ENCODE data around the gene GATA5. TPM values are rescaled to one million over a fixed set of nuclear protein-coding genes. Genes with fewer than 3 reads are reported as not detected.

GATA5 gene
- under 1 TPM in 1 of 2 donors, not detected in 1; 0.50 TPM for total RNA-seq
- under 1 TPM in 1 of 2 donors, not detected in 1; 0.13 TPM for polyA plus RNA-seq (ENCODE audit: insufficient read length in 2 of 2)
- long read RNA-seq, donor 1, result 0 reads
- long read RNA-seq, donor 2, result 0 reads
- long read RNA-seq, donor 3, result 0 reads
- long read RNA-seq, donor 4, transcript GATA5-201 (7 exons, 2,595 nt), result major isoform, 9 of 9 reads
- long read RNA-seq, donor 4, partial matches to known transcripts, result 0 of 9 reads
- long read RNA-seq, donor 4, other reads (novel, unspliced or antisense), result 0 of 9 reads

- no peak within 1 kb of the TSS for H3K27ac ChIP-seq (ENCODE audit: low read depth, low read length)
- peaks cover 11% of the 10 kb centered on the region for H3K4me1 ChIP-seq (ENCODE audit: control insufficient read depth, insufficient read depth, low read length)
- H3K27me3 ChIP-seq (ENCODE audit: control insufficient read depth, insufficient read depth, low read length), result peaks cover 75% of the 10 kb centered on the region
- no peaks in the 10 kb centered on the region for H3K9me3 ChIP-seq (ENCODE audit: control insufficient read depth, insufficient read depth, low read length)
- H3K36me3 ChIP-seq (ENCODE audit: control insufficient read depth, insufficient read depth, low read length), result no peaks in the 10 kb centered on the region
- 0% methylated on average over 33 of the region's 37 CpGs for WGBS (ENCODE audit: insufficient coverage)
- DNase-seq (ENCODE audit: low read depth in 4 of 6, low spot score in 6 of 6), result no peak
- no peak within 1 kb of the TSS for H3K4me3 ChIP-seq (ENCODE audit: low read depth, low read length)
Measured at GRCh38 chr20:62475772-62476055, at the start of gene GATA5. TSS of gene GATA5 (minus strand) at chr20:62475995. CDS start at chr20:62475521, 474 bp downstream.

GRCh38 chr20:62525014-62525413 is 49.2 kb upstream of the GATA5 start:
- Histone ChIP-seq H3K4me1 (ENCODE audit: control insufficient read depth, insufficient read depth, low read length) (peaks cover 17% of the 10 kb centered on the region), H3K27ac (ENCODE audit: low read depth, low read length) (no peak overlapping the region), H3K4me3 (ENCODE audit: low read depth, low read length) (no peak overlapping the region), H3K9me3 (ENCODE audit: control insufficient read depth, insufficient read depth, low read length) (peaks cover 1% of the 10 kb centered on the region), H3K27me3 (ENCODE audit: control insufficient read depth, insufficient read depth, low read length) (no peaks in the 10 kb centered on the region), H3K36me3 (ENCODE audit: control insufficient read depth, insufficient read depth, low read length) (no peaks in the 10 kb centered on the region)
- DNase-seq (ENCODE audit: low read depth in 4 of 6, low spot score in 6 of 6), result no peak
- WGBS (ENCODE audit: insufficient coverage), result 66% methylated on average over 10 of the region's 15 CpGs

GRCh38 chr20:62524505-62524911 is 48.7 kb upstream of the GATA5 start:
- DNase-seq (ENCODE audit: low read depth in 4 of 6, low spot score in 6 of 6), result peak in 2 of 6 donors; percentile 25 to 68
- H3K4me3 ChIP-seq (ENCODE audit: low read depth, low read length), result no peak overlapping the region
- WGBS (ENCODE audit: insufficient coverage), result 20% methylated on average over 6 of the region's 10 CpGs
- no peaks in the 10 kb centered on the region for H3K27me3 ChIP-seq (ENCODE audit: control insufficient read depth, insufficient read depth, low read length)
- H3K9me3 ChIP-seq (ENCODE audit: control insufficient read depth, insufficient read depth, low read length), result peaks cover 1% of the 10 kb centered on the region
- H3K27ac ChIP-seq (ENCODE audit: low read depth, low read length), result no peak overlapping the region
- H3K4me1 ChIP-seq (ENCODE audit: control insufficient read depth, insufficient read depth, low read length), result peaks cover 17% of the 10 kb centered on the region
- H3K36me3 ChIP-seq (ENCODE audit: control insufficient read depth, insufficient read depth, low read length), result no peaks in the 10 kb centered on the region

GRCh38 chr20:62523473-62524203 is 47.8 kb upstream of the GATA5 start:
- Histone ChIP-seq H3K27ac (ENCODE audit: low read depth, low read length) (no peak overlapping the region), H3K4me1 (ENCODE audit: control insufficient read depth, insufficient read depth, low read length) (peaks cover 17% of the 10 kb centered on the region), H3K36me3 (ENCODE audit: control insufficient read depth, insufficient read depth, low read length) (no peaks in the 10 kb centered on the region), H3K27me3 (ENCODE audit: control insufficient read depth, insufficient read depth, low read length) (no peaks in the 10 kb centered on the region), H3K4me3 (ENCODE audit: low read depth, low read length) (no peak overlapping the region), H3K9me3 (ENCODE audit: control insufficient read depth, insufficient read depth, low read length) (peaks cover 1% of the 10 kb centered on the region)
- no peak for DNase-seq (ENCODE audit: low read depth in 4 of 6, low spot score in 6 of 6)
- 73% methylated on average over 21 of the region's 26 CpGs for WGBS (ENCODE audit: insufficient coverage)

- Histone ChIP-seq H3K4me3 (ENCODE audit: low read depth, low read length) (no peak overlapping the region), H3K27me3 (ENCODE audit: control insufficient read depth, insufficient read depth, low read length) (no peaks in the 10 kb centered on the region), H3K4me1 (ENCODE audit: control insufficient read depth, insufficient read depth, low read length) (peaks cover 17% of the 10 kb centered on the region), H3K27ac (ENCODE audit: low read depth, low read length) (no peak overlapping the region), H3K9me3 (ENCODE audit: control insufficient read depth, insufficient read depth, low read length) (peaks cover 1% of the 10 kb centered on the region), H3K36me3 (ENCODE audit: control insufficient read depth, insufficient read depth, low read length) (no peaks in the 10 kb centered on the region)
- DNase-seq (ENCODE audit: low read depth in 4 of 6, low spot score in 6 of 6), result no peak
- 83% methylated on average over 17 of the region's 18 CpGs for WGBS (ENCODE audit: insufficient coverage)
Measured at GRCh38 chr20:62522748-62523396, 47.1 kb upstream of the GATA5 start.

GRCh38 chr20:62519826-62520225 is 44.0 kb upstream of the GATA5 start:
- no peaks in the 10 kb centered on the region for H3K9me3 ChIP-seq (ENCODE audit: control insufficient read depth, insufficient read depth, low read length)
- H3K27ac ChIP-seq (ENCODE audit: low read depth, low read length), result no peak overlapping the region
- H3K36me3 ChIP-seq (ENCODE audit: control insufficient read depth, insufficient read depth, low read length), result no peaks in the 10 kb centered on the region
- peaks cover 14% of the 10 kb centered on the region for H3K4me1 ChIP-seq (ENCODE audit: control insufficient read depth, insufficient read depth, low read length)
- 78% methylated on average over 8 of the region's 13 CpGs for WGBS (ENCODE audit: insufficient coverage)
- H3K27me3 ChIP-seq (ENCODE audit: control insufficient read depth, insufficient read depth, low read length), result no peaks in the 10 kb centered on the region
- DNase-seq (ENCODE audit: low read depth in 4 of 6, low spot score in 6 of 6), result no peak
- no peak overlapping the region for H3K4me3 ChIP-seq (ENCODE audit: low read depth, low read length)

- no peaks in the 10 kb centered on the region for H3K36me3 ChIP-seq (ENCODE audit: control insufficient read depth, insufficient read depth, low read length)
- no peaks in the 10 kb centered on the region for H3K27me3 ChIP-seq (ENCODE audit: control insufficient read depth, insufficient read depth, low read length)
- H3K4me3 ChIP-seq (ENCODE audit: low read depth, low read length), result no peak overlapping the region
- H3K9me3 ChIP-seq (ENCODE audit: control insufficient read depth, insufficient read depth, low read length), result no peaks in the 10 kb centered on the region
- DNase-seq (ENCODE audit: low read depth in 4 of 6, low spot score in 6 of 6), result no peak
- H3K27ac ChIP-seq (ENCODE audit: low read depth, low read length), result no peak overlapping the region
- peaks cover 7% of the 10 kb centered on the region for H3K4me1 ChIP-seq (ENCODE audit: control insufficient read depth, insufficient read depth, low read length)
- WGBS (ENCODE audit: insufficient coverage), result 85% methylated on average over 10 of the region's 18 CpGs
Measured at GRCh38 chr20:62518911-62519310, 43.1 kb upstream of the GATA5 start.

- DNase-seq (ENCODE audit: low read depth in 4 of 6, low spot score in 6 of 6), result no peak
- Histone ChIP-seq H3K9me3 (ENCODE audit: control insufficient read depth, insufficient read depth, low read length) (no peaks in the 10 kb centered on the region), H3K4me1 (ENCODE audit: control insufficient read depth, insufficient read depth, low read length) (no peaks in the 10 kb centered on the region), H3K4me3 (ENCODE audit: low read depth, low read length) (no peak overlapping the region), H3K27me3 (ENCODE audit: control insufficient read depth, insufficient read depth, low read length) (no peaks in the 10 kb centered on the region), H3K27ac (ENCODE audit: low read depth, low read length) (no peak overlapping the region), H3K36me3 (ENCODE audit: control insufficient read depth, insufficient read depth, low read length) (no peaks in the 10 kb centered on the region)
- WGBS (ENCODE audit: insufficient coverage), result 72% methylated on average over 14 of the region's 15 CpGs
Measured at GRCh38 chr20:62517901-62518610, 42.3 kb upstream of the GATA5 start.

GRCh38 chr20:62517168-62517567 is 41.4 kb upstream of the GATA5 start:
- no peak overlapping the region for H3K4me3 ChIP-seq (ENCODE audit: low read depth, low read length)
- no peaks in the 10 kb centered on the region for H3K27me3 ChIP-seq (ENCODE audit: control insufficient read depth, insufficient read depth, low read length)
- peaks cover 4% of the 10 kb centered on the region for H3K4me1 ChIP-seq (ENCODE audit: control insufficient read depth, insufficient read depth, low read length)
- no peaks in the 10 kb centered on the region for H3K9me3 ChIP-seq (ENCODE audit: control insufficient read depth, insufficient read depth, low read length)
- WGBS (ENCODE audit: insufficient coverage), result 84% methylated on average over 18 of the region's 18 CpGs
- no peaks in the 10 kb centered on the region for H3K36me3 ChIP-seq (ENCODE audit: control insufficient read depth, insufficient read depth, low read length)
- DNase-seq (ENCODE audit: low read depth in 4 of 6, low spot score in 6 of 6), result no peak
- no peak overlapping the region for H3K27ac ChIP-seq (ENCODE audit: low read depth, low read length)

All from spinal cord (tissue), 10 donors.